Measurements from ENCODE around the gene EYS.
"Not testable (repeated sequence)": the region's sequence is repeated elsewhere in the genome, so short reads cannot be mapped to it uniquely, and the experiment has no call there.

The EYS gene

GRCh38 chr6:65642776-65643175, 64.2 kb downstream of the EYS start:
- POLR2A ChIA-PET, result no interaction called here
- TF ChIP-seq, protein P1, sequence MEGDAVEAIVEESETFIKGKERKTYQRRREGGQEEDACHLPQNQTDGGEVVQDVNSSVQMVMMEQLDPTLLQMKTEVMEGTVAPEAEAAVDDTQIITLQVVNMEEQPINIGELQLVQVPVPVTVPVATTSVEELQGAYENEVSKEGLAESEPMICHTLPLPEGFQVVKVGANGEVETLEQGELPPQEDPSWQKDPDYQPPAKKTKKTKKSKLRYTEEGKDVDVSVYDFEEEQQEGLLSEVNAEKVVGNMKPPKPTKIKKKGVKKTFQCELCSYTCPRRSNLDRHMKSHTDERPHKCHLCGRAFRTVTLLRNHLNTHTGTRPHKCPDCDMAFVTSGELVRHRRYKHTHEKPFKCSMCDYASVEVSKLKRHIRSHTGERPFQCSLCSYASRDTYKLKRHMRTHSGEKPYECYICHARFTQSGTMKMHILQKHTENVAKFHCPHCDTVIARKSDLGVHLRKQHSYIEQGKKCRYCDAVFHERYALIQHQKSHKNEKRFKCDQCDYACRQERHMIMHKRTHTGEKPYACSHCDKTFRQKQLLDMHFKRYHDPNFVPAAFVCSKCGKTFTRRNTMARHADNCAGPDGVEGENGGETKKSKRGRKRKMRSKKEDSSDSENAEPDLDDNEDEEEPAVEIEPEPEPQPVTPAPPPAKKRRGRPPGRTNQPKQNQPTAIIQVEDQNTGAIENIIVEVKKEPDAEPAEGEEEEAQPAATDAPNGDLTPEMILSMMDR (IDR thresholded peaks at IDR 0.05; ENCODE audit: control extremely low read depth, extremely low read depth, low read depth, missing control alignments), result no peak
- CTCF ChIA-PET, result no interaction called here
- no peak for DNase-seq (ENCODE audit: extremely low spot score)

DNA sequence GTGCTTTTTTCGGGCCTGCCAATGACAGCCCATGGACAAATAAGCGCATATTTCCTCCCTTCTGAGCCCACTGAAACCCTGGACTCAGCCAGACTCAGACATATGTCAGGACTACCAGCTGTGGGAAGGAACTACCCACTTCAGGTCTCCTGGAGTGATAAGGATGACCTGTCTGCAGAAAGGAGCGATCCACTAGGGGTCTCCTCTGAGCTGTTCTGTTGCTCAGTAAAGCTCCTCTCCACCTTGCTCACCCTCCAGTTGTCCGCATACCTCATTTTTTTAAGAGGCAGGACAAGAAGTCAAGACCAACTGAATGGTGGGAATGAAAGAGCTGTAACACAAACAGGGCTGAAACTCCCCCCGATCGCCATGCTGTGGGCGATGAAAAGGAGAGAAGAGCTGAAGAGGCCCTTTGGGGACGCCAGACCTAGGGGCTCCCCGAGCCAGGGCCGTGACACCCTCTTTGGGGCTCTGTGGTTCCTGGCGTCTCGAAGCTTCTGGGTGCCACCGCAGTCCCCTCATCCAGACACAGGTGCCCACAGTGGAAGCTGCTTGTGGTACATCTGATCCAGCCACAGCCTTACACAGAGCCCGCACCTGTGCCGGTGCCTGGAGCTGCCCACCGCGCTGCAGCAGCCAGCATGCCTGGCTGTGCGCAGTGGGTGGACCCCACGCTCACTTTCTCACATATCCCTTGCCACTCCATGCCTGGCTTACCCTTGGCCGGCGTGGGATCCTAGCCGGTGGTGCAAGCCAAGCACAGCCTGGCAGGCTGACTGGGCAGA, 68.8 kb downstream of the EYS start:
- TF ChIP-seq, protein P1 (IDR thresholded peaks at IDR 0.05; ENCODE audit: control extremely low read depth, extremely low read depth, low read depth, missing control alignments), result no peak
- DNase-seq (ENCODE audit: extremely low spot score), result no peak
- CTCF ChIA-PET, result no interaction called here
- POLR2A ChIA-PET, result no interaction called here

GRCh38 chr6:65637289-65638046, 69.6 kb downstream of the EYS start:
- POLR2A ChIA-PET, result no interaction called here
- TF ChIP-seq, protein P1 (IDR thresholded peaks at IDR 0.05; ENCODE audit: control extremely low read depth, extremely low read depth, low read depth, missing control alignments), result no peak
- CTCF ChIA-PET, result no interaction called here
- DNase-seq (ENCODE audit: extremely low spot score), result no peak

- DNase-seq (ENCODE audit: extremely low spot score), result no peak
- CTCF ChIA-PET, result no interaction called here
- POLR2A ChIA-PET, result no interaction called here
- TF ChIP-seq, protein P1 (IDR thresholded peaks at IDR 0.05; ENCODE audit: control extremely low read depth, extremely low read depth, low read depth, missing control alignments), result no peak
Observed at GRCh38 chr6:65633501-65633900, 73.5 kb downstream of the EYS start.

DNA sequence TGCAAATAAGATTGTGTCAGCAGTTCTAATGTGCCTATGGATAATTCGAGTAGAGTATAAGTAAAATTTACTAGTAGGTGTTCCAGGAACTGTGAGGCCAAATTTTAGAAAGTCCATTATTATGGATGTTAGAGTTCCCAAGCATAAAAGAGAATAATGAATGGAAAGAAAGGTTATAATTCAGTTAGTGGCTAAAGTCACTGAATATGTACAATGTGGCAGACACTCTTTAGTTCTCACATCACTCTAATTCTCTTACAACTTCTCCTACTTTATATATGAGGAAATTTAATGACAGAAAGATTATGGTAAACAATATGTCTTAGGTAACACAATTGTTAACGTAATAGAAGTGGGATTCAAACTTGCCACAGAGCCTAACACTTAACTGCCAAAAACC, 75.3 kb downstream of the EYS start:
- DNase-seq (ENCODE audit: extremely low spot score), result no peak
- TF ChIP-seq, protein P1 (IDR thresholded peaks at IDR 0.05; ENCODE audit: control extremely low read depth, extremely low read depth, low read depth, missing control alignments), result no peak
- POLR2A ChIA-PET, result no interaction called here
- CTCF ChIA-PET, result no interaction called here

GRCh38 chr6:65627434-65627999, 79.5 kb downstream of the EYS start:
- CTCF ChIA-PET; POLR2A ChIA-PET; DNase-seq (ENCODE audit: extremely low spot score): not testable (repeated sequence)

DNA sequence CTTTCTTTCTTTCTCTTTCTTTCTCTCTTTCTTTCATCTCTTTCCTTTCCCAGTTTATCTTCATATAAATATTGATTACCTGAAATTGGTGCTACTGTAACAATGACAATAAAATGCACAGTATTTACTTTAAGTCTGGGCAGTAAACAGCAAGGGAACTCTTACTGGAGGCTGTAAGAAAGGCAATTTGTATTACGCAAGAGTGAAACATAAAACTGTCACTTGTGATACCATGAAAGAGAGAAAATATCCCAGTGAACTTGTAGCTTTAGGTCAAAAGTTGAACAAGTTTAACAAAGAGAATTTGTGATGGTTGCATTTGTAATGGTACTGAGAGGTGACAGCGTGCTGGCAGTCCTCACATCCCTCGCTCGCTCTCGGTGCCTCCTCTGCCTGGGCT, 80.0 kb downstream of the EYS start:
- ChIA-PET POLR2A (no interaction called here), CTCF (no interaction called here)
- no peak for DNase-seq (ENCODE audit: extremely low spot score)
- TF ChIP-seq, protein P1 (IDR thresholded peaks at IDR 0.05; ENCODE audit: control extremely low read depth, extremely low read depth, low read depth, missing control alignments), result no peak

Data from GM10248 (cell line).